LNCaP clone FGC (cell line): ENCODE measurements around the gene EYA3.

Source experiments
- DNase-seq: peaks from one replicate; pipeline ENCODE4 v3.0.0-alpha.2; 2011; ENCODE audit warnings: low read depth
- H3K4me3 ChIP-seq: 2 replicates; pipeline ENCODE4 v1.5.1; 2011; ENCODE audit warnings: mild to moderate bottlenecking, low read depth, low read length, control low read depth
- CTCF ChIP-seq: IDR thresholded peaks from 2 replicates; pipeline ENCODE4 v1.5.1; 2012; ENCODE audit warnings: mild to moderate bottlenecking; ENCODE audit not compliant: control insufficient read depth, insufficient read depth; ENCODE audit errors: extremely low read depth

The EYA3 gene

GRCh38 chr1:27966402-27967105, 121.9 kb downstream of the EYA3 start:
- no peak for TF ChIP-seq CTCF
- no peak for DNase-seq
- H3K4me3 ChIP-seq = no peak overlapping the region

GRCh38 chr1:27963393-27963792, 125.0 kb downstream of the EYA3 start:
- no peak overlapping the region for H3K4me3 ChIP-seq
- TF ChIP-seq CTCF = no peak
- DNase-seq = no peak

- DNase-seq = no peak
- no peak overlapping the region for H3K4me3 ChIP-seq
- TF ChIP-seq CTCF = no peak
Observed at GRCh38 chr1:27961646-27962221, 126.7 kb downstream of the EYA3 start.

GRCh38 chr1:27960762-27961645, 127.4 kb downstream of the EYA3 start:
- TF ChIP-seq CTCF = no peak
- peak overlapping the region; percentile 82 for H3K4me3 ChIP-seq
- DNase-seq = no peak

- peak within 1 kb of the TSS; percentile 82 for H3K4me3 ChIP-seq
- peak; percentile 85 for TF ChIP-seq CTCF
- DNase-seq = peak; percentile 45
Observed at GRCh38 chr1:27959792-27960603, 128.4 kb downstream of the EYA3 start, which contains the start of gene XKR8. Gene XKR8, plus strand, starts transcription at chr1:27959973. Its CDS starts 97 bp downstream, at chr1:27960070.

GRCh38 chr1:27958513-27958912, 129.9 kb downstream of the EYA3 start:
- no peak overlapping the region for H3K4me3 ChIP-seq
- DNase-seq = no peak
- no peak for TF ChIP-seq CTCF
